ENCODE results near the gene ZFYVE26. TPM values are rescaled to one million over a fixed set of nuclear protein-coding genes. Genes with fewer than 3 reads are reported as not detected.

The ZFYVE26 gene
- 7.3 and 9.6 TPM in 2 replicates for total RNA-seq

DNA sequence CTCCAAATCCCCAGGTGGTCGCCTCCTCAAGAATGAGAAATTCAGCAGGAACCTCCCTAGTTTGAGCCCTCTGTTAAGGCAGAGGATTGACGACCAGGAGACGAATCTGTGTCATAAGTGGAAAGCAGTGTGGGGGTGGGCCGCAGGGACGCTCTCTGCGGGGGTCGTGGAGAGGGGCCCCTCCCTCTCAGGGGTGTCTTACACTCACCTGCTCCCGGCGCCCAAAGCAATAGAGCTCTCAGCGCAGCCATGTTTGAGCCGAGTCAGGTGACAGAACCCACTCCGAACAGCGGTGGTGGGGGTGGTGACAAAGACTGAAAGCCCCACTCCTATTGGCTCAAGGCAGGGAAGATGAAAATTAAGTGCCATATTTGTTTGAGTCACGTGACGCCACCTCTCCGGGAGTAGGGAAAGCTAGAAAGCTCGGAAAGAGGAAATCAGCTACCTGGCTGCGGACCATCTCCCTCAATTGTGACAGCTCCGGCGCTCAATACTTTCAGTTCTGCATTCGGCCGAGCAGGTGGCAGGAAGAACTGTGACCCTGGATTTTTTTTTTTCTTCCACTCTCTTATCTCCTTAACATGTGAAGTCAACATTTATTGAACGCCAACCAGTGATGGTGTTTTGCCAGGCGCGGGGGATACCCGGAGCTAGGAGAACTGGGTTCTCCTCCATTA lies at the start of gene ZFYVE26:
TSS of gene ZFYVE26 (minus strand) at position 265 of the 677 bp plus-strand sequence. CDS start 627 bp downstream, outside the sequence.

DNA sequence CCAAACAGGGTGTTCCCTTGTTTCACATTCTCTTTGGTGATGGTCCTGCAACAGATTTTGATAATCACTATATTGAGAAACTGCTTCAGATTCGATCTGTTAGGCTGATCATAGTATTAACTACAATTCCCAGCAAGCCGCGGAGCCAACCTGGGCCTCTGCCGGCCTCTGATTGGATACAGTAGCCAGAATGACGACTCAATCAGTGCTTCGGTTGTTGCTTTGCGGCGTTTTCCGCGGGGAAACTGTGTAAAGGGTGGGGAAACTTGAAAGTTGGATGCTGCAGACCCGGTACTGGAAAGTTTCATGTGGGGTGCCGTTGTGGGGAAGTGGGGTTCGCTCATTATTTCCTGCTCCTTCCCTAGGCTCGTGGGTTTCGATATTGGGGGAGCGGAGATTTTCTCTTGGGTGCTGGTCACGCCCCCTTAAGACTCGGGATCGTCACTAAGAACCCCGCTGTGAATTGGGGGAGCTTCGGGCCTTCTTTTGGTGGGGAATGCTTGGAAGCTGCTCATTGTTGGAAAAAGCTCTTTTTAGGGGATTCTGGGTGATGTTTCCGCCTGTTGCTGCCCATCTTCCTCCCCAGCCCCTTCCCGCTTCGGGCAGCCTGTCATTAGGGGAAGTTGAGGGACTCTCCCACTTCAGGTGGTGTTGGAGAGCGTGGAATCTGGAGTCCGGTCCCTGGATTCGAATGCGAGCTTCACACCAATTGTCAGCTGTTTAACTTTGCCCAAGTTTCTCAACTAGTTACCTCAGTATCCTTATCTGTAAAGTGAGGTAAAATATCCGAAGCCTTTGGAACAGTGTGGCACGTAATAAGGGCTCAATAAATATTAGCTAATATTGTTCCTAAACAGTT lies 3.4 kb upstream of the ZFYVE26 start, which contains the start of gene RAD51B:
TSS of gene RAD51B (plus strand) at position 217 of the 859 bp plus-strand sequence.

DNA sequence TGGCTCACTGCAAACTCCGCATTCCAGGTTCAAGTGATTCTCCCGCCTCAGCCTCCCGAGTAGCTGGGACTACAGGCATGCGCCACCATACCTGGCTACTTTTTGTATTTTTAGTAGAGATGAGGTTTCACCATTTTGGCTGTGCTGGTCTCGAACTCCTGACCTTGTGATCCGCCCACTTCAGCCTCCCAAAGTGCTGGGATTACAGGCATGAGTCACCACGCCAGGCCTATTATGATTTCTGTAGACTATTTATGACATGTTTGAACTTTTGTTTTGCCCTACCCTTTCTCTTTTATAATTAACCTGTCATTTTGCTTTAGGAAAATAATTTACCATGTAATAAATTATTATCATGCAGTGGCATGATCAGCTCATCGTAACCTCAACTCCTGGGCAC lies 114.9 kb downstream of the ZFYVE26 start, which contains the start of gene RDH12:
TSS of gene RDH12 (plus strand) at position 395 of the 400 bp plus-strand sequence. CDS start 20,757 bp downstream, outside the sequence.

Other genes with a start within 250 kb of the ZFYVE26 start
- 12.9 and 14.1 TPM in 2 replicates for gene PIGH, start 216.3 kb downstream of the ZFYVE26 start, total RNA-seq
- 1.2 and 2.4 TPM in 2 replicates for gene ARG2, start 196.7 kb downstream of the ZFYVE26 start, total RNA-seq
- gene VTI1B, start 142.0 kb downstream of the ZFYVE26 start, total RNA-seq = 33.7 and 35.5 TPM in 2 replicates
- 99.0 and 101 TPM in 2 replicates for gene RDH11, start 120.8 kb downstream of the ZFYVE26 start, total RNA-seq
- under 0.01 TPM in 1 of 2 replicates, not detected in the other for gene RDH12, start 114.7 kb downstream of the ZFYVE26 start, total RNA-seq
- 6.1 and 8.0 TPM in 2 replicates for gene RAD51B, start 3.2 kb upstream of the ZFYVE26 start, total RNA-seq